SU-DHL-6 (cell line): ENCODE measurements around the gene HIPK3.

Experiments
- CTCF ChIP-seq: fragments of 200-600 bp; sonication (generic); IDR thresholded peaks from one replicate; pipeline ENCODE4 v1.5.1; 2017; ENCODE audit warnings: antibody characterized with exemption, mild to moderate bottlenecking, low read length, moderate library complexity; ENCODE audit not compliant: insufficient read depth, poor library complexity, severe bottlenecking
- EZH2phosphoT487 ChIP-seq: fragments of 200-600 bp; sonication (generic), shearing (Covaris generic); conservative IDR thresholded peaks from 2 replicates; pipeline ENCODE4 v1.6.1; 2018; ENCODE audit warnings: mild to moderate bottlenecking, antibody characterized with exemption, low read length, moderate library complexity, mixed read lengths

GRCh38 chr11:33373636-33374035, 116.5 kb downstream of the HIPK3 start:
- TF ChIP-seq CTCF = no peak
- TF ChIP-seq EZH2phosphoT487 = no peak
